Activated naive CD4-positive, alpha-beta T cell (primary cell): ENCODE results near the gene ITGA3.

Experiments
- DNase-seq, 4 experiments: peaks; one replicate each; lab custom pipeline; 2025; lab: John Stamatoyannopoulos, UW

The ITGA3 gene

DNA sequence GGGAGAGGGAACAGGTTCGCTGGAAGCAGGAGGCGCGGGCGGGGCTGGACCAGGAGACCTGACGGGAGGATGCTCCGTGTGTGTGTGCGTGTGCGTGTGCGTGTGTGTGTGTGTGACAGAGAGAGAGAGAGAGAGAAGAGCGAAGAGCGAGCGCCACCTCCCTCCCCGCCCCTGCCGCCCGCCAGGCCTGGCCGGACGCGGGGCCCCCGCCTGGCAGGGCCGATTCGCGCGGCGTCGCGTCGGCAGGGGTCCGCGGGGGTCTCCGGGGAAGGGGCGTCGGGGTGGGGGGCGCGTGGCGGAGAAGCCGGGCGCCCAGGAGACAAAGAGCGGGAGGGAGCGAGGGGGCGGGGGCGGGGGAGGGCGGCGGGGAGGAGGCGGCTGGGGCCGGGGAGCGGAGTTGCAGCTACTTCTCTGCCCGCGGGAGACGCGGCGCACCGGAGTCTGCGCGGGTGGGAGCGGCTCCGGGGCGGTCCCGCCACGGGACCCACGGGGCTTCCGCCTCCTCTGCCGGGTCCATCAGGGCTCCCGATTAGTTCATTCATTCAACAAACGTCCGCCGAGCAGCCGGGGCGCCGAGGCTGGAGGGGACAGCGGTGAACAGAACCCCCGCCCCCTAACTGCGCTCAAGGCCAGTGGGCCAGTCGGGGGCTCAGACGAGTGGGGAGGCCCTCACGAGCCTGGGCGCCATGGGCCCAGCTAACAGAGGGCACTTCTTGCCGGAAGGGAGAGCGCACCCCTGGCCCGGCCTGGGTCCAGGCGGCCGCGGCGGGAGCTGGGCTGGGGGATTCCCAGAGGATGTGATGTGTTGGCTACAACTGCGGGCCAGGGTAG, 74.0 kb downstream of the ITGA3 start, which contains the start of gene SAMD14:
TSS of gene SAMD14 (minus strand) at position 433 of the 831 bp plus-strand sequence. CDS start 5,201 bp downstream, outside the sequence.
- DNase-seq: peak in 2 of 4 experiments; percentile 13 to 31

DNA sequence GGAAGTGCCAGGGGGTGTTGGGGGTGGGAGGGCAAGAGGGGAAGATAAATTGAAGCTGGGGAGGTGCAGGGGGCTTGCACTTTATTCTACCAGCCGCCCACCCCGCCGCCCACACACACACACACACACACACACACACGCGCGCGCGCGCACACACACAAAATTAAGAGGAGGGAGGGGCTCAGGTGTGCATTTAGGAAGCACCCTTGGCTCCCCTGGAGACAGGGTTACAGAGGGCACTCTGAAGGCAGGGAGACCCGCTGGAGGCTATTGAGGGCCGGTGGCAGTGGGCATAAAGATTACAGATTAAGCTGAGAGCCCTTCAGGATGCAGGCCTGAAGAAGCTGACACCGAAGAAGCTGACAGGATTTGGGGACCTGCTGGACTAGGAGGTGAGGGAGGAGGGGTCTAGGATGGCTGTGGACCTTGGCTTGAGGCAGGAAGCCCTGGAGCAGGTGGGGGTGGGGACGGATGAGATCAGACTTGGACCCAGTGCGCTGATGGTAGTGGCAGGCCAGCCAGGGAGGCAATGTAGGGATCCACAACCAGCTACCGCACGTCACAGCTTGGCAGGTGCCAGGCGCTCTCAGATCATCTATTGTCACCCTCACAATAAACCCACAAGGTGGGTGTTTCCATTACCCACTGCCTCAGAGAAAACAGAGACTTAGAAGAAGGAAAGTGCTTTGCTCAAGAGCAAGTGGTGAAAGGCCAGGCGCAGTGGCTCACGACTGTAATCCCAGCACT, 74.8 kb downstream of the ITGA3 start:
- DNase-seq: no peak

- DNase-seq: no peak
Measured at GRCh38 chr17:50132104-50132794, 76.3 kb downstream of the ITGA3 start.

DNA sequence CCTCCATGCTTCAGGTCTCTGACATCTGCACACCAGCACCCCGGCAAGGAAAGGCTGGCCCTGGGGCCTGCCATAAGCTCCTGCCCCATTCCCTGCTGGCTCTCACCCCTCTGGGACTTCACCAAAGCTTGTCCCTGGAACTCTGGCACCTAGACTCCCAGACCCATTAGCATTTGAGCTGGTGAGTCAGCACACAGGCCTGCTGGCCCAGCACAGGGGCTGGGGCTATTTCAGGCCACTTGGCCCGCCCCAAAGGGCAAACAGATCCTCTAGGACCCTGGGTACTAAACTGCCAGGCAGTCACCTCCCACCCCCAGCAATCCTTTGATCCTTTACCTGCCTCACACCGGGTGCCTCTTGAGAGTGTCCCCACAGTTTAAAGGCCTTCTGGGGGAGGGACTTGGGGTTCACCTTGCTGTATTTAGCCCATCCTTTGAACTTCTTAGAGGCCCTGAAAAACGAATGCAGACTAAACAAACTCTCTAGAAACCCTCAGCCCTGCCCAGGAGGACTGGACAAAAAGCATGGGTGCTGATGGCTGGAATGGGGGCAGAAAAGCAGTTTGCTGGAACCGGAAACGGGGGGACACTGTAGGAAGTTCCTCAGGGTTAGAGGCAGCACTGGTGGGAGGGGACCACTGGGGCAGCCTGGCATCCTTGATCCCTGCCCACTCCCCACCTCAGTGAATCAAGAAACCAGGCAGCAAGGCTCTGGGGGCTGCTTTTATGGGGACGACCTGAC, 77.3 kb downstream of the ITGA3 start:
- no peak for DNase-seq

DNA sequence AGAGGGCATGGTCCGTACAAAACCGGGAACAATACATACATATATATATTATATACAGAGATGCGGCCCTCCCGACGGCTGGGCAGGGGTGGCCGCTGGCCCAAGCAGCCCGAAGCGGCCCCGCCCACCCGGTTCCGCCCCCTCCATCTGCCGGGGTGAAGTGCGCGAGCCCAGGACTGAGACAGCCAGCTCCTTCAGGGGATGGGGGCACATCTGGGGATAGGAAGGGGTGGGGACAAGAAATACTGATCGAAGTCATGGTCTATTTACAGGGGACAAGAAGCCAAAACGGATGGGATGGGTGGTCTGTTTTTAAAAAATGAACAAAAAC, 77.8 kb downstream of the ITGA3 start:
- DNase-seq: no peak

DNA sequence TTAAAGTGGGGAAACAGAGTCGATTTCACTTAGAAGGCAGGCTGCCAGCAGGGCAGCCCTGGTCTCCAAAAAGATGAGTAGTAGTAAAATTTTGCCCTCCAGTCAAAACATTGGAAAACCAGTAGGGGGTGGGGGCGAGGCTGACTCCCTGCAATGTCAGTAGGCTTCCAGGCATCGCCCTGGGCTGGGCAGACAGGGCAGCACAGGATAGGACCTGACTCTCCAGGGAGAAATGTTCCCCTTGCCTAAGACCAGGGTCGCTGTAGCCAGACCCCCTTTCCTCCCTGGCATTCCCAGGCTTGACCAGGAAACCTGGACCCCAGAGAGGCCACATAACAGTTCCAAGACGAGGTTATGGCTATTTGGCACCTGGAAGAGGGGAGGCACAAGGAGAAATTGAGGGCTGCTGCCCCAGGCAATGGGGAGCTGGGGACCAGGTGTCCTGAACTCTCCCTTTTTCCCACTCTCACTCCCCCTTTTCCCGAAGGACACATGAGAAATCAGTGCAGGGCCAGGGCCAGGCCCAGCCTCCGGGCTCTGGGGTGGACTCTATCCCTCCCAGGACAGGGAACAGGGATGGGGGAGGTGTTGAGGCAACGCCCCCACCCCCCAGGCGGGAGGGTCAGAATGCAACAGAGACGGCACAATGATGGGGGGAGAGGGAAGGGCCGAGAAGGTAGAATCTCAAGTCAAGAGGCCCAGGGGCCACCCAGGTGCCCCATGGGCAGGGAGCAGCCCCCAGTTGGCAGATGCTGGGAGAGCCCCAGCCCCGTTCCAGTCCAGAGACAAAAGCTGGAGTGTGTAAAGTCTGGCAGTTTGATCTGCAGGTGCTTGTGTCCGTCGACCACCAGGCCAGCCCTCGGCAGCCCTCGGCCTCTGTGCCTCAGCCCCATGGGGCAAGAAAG, 78.5 kb downstream of the ITGA3 start:
- no peak for DNase-seq

DNA sequence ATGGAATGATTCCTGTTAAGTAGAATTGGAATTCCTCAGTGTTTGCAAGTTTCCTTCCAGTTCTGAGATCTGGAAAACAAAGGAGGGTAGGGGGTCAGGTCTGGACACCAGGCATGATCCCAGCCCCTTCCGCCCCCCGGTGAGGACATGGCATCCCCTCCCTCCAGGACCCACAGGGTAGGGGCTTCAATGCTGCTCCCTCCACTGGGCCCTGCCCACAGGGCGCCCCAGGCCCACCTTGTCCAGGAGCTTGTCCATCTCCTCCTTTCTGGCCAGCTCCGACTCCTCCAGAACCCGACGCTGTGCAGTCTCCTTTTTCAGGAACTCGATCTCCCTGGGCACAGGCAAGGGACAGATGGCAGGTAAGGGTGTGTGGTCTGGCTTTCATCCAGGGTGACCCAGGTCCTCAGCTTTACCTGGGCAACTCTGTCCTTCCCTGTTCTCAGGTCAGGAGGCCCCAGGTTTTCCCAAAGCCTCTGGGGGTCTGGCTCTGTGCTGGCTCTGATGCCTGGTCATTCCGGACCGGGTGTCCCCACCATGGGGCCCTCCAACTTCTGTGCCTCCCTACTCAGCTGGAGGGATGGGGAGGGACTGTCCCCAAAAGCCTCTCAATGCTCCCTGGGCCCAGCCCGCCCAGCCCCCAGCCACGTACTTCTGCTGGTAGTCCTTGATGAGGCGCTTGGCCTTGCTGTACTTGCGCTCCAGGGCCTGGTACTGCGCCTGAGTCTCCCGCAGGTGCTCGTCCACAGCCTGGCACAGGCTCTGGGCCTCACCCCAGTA, 79.6 kb downstream of the ITGA3 start:
- DNase-seq: no peak

DNA sequence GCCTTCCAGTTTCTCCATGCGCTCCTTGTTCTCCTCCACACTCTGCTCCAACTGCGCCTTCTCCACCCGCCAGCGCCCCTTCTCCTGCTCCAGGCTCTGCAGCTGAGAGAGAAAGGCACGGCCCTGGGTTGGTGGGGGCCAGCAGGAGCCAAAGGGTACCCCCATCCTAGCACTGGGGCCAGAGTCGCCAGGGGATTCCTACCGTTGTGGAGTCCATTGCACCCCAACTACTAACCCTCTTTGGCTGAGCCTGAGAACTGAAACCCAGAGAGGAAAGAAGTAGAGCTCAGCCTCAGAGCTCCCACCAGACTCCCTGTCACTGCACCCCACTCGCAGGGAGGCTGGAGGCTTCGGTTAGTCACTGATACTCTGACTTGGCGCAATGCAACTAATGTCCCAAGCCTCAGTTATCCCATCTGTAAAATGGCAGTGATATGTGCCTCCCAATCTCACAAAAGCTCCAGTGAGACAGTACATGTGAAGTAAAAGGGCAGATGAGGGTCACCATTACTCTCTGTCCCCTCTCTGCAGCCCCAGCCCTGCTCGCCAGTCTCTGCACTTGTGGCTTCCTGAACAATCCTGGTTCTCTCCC, 80.3 kb downstream of the ITGA3 start:
- no peak for DNase-seq

- DNase-seq: no peak
Measured at GRCh38 chr17:50137042-50137441, 81.1 kb downstream of the ITGA3 start.

DNA sequence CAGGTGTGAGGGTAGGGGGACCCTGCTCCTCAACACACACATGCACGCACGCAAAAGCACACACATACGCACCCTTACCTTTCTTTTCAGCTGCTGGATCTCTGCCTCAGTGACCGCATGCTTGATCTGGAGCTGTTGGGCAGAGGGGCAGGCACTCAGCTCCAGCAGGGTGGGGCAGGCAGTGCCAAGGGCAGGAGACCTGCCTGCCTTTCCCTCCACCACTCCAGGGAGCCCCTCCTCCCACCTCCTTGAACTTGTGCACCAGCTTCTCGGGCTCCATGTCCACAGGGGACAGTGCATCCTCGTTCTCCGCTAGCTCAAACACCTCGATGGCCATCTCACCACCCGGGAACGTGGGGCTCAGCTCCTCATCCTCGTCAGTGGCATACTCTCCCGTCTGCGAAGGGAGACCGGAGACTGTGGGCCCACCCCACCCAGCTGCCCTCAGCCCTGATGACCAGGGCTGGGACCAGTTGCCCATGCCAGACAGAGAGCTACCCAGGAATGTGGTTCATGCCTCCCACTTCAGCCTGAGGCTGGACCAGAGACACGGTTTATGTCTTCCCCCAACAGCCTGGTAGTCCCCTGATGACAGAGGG, 83.4 kb downstream of the ITGA3 start:
- no peak for DNase-seq
